ENCODE data around the gene RFX8.
A peak's percentile ranks its signal among the peaks of the same experiment; 100 is the strongest.

The RFX8 gene

DNA sequence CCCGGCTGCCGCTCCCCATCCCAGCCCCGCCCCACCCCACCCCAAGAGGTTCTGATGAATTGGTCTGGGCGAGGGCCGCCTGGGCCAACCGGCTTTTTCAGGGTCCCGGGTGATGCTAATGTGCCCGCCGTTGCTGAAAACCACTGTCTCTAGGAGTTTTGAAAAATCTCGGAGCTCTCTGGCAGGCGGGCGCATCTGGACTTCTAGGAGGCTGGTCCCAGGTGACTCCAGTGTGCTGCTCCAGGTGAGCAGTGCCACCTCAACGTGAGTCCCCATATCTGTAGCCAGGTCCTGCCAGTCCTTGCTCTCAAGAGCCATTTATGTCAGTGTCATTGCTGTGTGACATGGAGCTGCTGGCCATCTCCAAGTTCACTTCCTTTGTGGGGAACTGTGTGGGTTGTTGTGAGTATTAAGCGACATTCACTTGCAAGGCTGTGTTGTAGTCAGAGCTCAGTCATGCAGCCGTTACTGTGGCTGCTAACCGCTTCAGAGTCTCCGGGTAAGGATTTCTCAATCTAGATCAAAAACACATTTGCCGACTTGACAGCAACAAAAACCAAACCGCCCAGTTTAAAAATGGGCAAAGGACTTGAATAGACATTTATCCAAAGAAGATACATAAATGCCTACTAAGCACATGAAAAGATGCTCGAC lies at the start of gene RFX8:
Gene RFX8 (minus strand): TSS at position 382 of the 654 bp plus-strand sequence. CDS start 8,264 bp downstream, outside the sequence.
- Histone ChIP-seq H3K4me3 (peak within 1 kb of the TSS; percentile 70), H3K9me3 (no peaks in the 10 kb centered on the region), H3K27ac (peak within 1 kb of the TSS; percentile 31; the same call in 1 of the 2 replicates), H3K27me3 (peaks cover 31% of the 10 kb centered on the region), H3K36me3 (no peaks in the 10 kb centered on the region), H4K20me1 (no peaks in the 10 kb centered on the region), H3K9ac (peak within 1 kb of the TSS; percentile 61; the same call in 1 of the 2 replicates), H3K4me2 (peak within 1 kb of the TSS; percentile 98), H3K4me1 (peaks cover 27% of the 10 kb centered on the region)
- TF ChIP-seq Cebpa-rat (IDR thresholded peaks at IDR 0.05): peak; percentile 67

DNA sequence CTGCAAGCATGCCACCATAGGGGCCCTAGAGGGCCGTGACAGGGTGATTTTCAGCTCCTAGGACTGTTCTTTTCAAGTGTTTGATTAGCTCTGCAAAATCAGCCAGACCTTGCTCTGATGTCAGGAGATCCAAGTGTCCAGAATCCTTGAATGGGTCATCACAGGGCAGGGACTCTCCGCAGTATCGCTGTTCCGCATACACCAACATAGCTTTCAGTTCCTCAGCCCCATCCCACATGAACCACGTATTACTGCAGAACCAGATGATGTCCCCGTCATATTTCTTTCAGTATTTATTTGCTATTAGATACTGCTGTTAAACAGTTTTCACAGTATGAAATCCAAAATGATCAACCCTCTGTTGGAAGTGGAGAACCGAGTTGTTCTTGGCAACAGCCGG lies 46.6 kb upstream of the RFX8 start:
- H3K4me2 ChIP-seq: no peak overlapping the region
- no peak overlapping the region for H3K9ac ChIP-seq
- no peaks in the 10 kb centered on the region for H3K36me3 ChIP-seq
- H3K4me1 ChIP-seq: peaks cover 44% of the 10 kb centered on the region
- no peak for TF ChIP-seq Cebpa-rat (IDR thresholded peaks at IDR 0.05)
- H3K27me3 ChIP-seq: no peaks in the 10 kb centered on the region
- H3K4me3 ChIP-seq: no peak overlapping the region
- no peaks in the 10 kb centered on the region for H4K20me1 ChIP-seq
- no peak overlapping the region for H3K27ac ChIP-seq
- H3K9me3 ChIP-seq: peaks cover 4% of the 10 kb centered on the region

DNA sequence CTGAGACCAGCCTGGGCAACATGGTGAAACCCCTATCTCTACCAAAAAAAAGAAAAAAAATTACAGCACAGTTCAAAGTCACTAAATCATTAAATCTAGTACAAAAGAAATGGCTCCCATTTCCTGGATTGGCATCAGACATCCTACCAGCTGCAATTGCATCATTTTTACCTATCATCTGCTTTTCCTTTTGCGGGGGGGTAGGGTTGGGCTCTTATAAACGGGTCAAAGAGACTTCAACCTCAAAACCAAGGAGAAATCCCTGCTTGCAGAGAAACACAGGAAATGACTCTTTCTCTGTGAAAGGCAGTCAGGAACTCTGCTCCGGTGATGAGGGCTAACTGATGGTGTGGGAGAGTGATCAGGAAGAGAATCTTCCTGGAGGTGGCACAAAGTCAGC lies 45.3 kb upstream of the RFX8 start:
- Histone ChIP-seq H3K4me3 (no peak overlapping the region), H3K36me3 (no peaks in the 10 kb centered on the region), H3K4me2 (peak overlapping the region; percentile 73), H3K27me3 (no peaks in the 10 kb centered on the region), H3K9ac (no peak overlapping the region), H3K27ac (peak overlapping the region; percentile 28; the same call in 1 of the 2 replicates), H3K4me1 (peaks cover 48% of the 10 kb centered on the region), H3K9me3 (peaks cover 7% of the 10 kb centered on the region), H4K20me1 (no peaks in the 10 kb centered on the region)
- TF ChIP-seq Cebpa-rat (IDR thresholded peaks at IDR 0.05): no peak

DNA sequence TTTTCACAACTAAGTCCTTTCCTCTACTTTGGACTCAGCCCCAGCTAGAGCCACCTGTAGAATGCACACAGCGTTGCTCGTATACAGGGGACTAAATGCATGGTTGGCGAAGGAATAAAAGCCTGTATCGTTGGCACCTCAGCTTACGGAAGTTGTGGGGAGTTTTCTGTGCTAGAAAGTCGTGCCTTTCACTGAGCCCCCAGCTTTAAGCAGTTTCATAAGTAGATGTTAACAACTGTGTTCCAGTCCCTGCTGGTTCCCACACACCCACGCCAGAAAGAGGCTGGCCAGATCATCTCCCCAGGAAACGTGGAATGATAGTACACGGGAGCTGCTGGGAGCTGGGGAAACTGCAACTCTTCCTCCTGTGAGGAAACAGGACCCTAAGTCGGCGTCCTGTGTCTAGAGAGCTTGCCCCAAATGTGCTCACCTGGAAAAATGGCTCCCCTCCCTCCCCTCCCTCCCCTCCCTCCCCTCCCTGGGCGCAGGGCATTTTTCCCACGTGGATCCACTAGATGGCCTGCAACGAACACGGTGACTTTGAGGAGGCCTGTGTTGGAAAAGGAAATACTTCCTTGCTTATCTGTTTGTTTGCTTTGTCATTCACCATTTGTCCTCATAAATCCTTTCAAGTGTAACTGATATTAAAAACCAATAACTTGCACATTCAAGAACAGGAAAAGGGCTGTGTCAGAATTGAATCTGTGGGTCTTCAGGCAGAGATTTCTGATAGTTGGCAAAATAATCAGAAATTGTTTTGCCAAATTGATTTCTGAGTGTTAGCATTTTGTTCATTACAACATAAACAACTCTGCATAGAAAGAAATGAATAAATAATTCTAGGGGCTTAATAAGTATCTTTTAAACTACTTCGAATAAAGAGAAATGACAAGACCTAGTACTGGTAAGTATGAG lies 43.9 kb upstream of the RFX8 start:
- peak overlapping the region; percentile 73 for H3K4me2 ChIP-seq
- no peak for TF ChIP-seq Cebpa-rat (IDR thresholded peaks at IDR 0.05)
- no peak overlapping the region for H3K4me3 ChIP-seq
- H3K9ac ChIP-seq: no peak overlapping the region
- no peaks in the 10 kb centered on the region for H3K36me3 ChIP-seq
- peaks cover 7% of the 10 kb centered on the region for H3K9me3 ChIP-seq
- no peaks in the 10 kb centered on the region for H4K20me1 ChIP-seq
- H3K27me3 ChIP-seq: no peaks in the 10 kb centered on the region
- peak overlapping the region; percentile 45; the same call in 1 of the 2 replicates for H3K27ac ChIP-seq
- peaks cover 48% of the 10 kb centered on the region for H3K4me1 ChIP-seq

DNA sequence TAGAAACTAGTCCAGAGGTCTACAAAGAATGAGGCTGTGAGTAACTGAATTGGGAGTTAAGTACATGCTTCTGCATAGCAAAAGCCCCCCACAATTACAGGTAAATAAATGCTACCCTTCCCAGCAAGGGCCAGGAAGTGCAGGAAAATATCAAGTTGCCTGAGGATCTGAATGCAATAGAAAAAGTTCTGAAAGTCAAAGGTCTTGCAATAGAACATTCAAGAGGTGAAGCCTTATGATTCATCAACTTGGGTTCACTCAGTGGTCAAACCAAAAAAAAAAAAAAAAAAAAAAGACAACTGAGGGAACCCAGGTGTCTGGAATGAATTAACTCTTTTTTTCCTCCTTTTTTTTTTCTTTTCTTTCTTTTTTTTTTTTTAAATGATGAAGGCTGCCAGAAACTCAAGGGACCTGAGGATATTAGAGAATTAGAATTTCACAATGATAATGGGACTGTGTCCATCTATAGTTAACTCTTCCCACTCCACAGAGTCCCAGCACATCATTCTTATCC lies 42.9 kb upstream of the RFX8 start:
- Histone ChIP-seq H3K4me3 (no peak overlapping the region), H3K27ac (no peak overlapping the region)

DNA sequence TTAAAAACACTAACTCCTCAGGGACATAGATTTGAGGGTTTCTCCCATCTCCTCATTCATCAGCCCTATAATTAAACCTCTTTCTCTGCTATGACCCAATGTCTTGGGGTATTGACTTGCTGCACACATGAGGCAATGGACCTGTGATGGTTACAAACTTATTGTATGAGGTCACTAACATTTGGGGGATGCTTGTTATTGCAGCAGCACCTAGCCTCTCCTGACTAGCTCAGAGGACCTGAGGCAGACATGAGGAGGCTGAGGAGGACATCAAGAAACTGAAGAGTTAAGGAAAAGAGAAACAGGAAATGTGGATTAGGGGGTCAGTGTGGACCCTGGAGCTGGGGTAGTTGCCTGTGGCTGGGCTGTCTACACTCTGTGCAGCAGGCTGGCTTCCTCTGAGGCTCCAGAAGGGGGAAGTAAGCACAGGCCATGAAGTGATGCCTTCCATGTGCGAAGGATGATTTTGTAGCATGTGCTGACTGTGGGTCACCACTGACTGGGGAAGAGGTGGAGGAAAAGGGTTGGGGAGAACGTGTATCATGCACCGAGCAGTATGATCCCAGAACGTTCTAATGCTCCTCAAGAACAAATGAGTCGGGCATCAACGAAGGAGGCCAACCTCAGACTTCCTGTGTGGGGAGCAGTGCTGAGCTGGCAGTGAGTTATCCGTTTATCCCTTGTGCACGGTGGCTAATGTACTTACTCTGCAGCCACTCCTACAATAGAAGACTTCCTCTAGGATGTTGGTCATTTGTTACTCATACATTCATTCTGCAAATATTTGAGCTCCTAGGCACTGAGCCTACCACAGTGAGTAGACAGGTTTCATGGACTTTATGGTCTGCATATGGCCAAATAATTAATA lies 42.1 kb upstream of the RFX8 start:
- H3K9me3 ChIP-seq: peaks cover 7% of the 10 kb centered on the region
- no peak overlapping the region for H3K27ac ChIP-seq
- no peaks in the 10 kb centered on the region for H3K27me3 ChIP-seq
- H3K9ac ChIP-seq: no peak overlapping the region
- H3K4me3 ChIP-seq: no peak overlapping the region
- H3K4me2 ChIP-seq: peak overlapping the region; percentile 29
- H3K4me1 ChIP-seq: peaks cover 48% of the 10 kb centered on the region
- no peaks in the 10 kb centered on the region for H4K20me1 ChIP-seq
- no peaks in the 10 kb centered on the region for H3K36me3 ChIP-seq
- no peak for TF ChIP-seq Cebpa-rat (IDR thresholded peaks at IDR 0.05)

More for the DNA sequence above, 42.9 kb upstream of the RFX8 start:
- Histone ChIP-seq H3K27me3 (no peaks in the 10 kb centered on the region), H3K9me3 (peaks cover 7% of the 10 kb centered on the region), H4K20me1 (no peaks in the 10 kb centered on the region), H3K36me3 (no peaks in the 10 kb centered on the region), H3K9ac (no peak overlapping the region), H3K4me1 (peaks cover 48% of the 10 kb centered on the region), H3K4me2 (peak overlapping the region; percentile 73)
- TF ChIP-seq Cebpa-rat (IDR thresholded peaks at IDR 0.05): no peak

DNA sequence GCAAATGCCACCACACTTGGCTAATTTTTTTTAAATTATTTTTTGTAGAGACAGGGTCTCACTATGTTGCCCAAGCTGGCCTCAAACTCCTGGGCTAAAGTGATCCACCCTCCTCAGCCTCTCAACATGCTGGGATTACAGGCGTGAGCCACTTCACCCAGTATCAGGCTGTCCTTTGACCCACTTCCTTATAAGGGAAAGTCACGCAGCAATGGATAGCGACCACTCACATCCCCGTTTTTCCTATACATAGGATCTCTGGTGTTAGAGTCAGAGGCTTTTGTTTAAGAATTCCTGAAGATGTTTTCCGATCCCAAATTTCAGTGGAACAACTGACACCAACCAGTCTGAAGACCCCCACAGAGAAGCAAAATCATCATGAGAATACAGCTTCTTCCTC lies 41.4 kb upstream of the RFX8 start:
- no peaks in the 10 kb centered on the region for H3K27me3 ChIP-seq
- peaks cover 48% of the 10 kb centered on the region for H3K4me1 ChIP-seq
- H3K27ac ChIP-seq: no peak overlapping the region
- H3K4me2 ChIP-seq: no peak overlapping the region
- no peak for TF ChIP-seq Cebpa-rat (IDR thresholded peaks at IDR 0.05)
- peaks cover 7% of the 10 kb centered on the region for H3K9me3 ChIP-seq
- no peak overlapping the region for H3K9ac ChIP-seq
- H3K4me3 ChIP-seq: no peak overlapping the region
- no peaks in the 10 kb centered on the region for H4K20me1 ChIP-seq
- no peaks in the 10 kb centered on the region for H3K36me3 ChIP-seq

DNA sequence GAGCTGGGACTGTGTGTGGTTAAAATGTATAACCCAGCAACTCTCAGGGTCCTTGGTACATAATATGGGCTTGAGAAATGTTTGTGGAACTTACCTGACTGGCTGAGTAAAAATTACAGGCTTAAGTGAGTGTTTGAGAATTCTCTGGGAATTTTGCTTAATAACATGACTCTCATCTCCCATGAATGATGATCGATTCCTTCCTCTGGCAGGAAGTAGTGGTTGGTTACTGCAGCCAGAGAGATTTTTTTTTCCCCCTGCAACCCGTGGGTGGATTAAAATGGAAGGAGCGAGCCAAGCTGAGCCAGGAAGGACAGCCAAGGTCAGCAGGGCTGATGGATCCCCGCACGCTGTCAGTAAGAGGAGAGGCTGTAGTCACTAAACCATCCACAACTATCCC lies 40.6 kb upstream of the RFX8 start:
- Histone ChIP-seq H3K36me3 (no peaks in the 10 kb centered on the region), H3K4me1 (peaks cover 42% of the 10 kb centered on the region), H3K4me2 (no peak overlapping the region), H3K9ac (no peak overlapping the region), H4K20me1 (no peaks in the 10 kb centered on the region), H3K27ac (no peak overlapping the region), H3K9me3 (peaks cover 7% of the 10 kb centered on the region), H3K27me3 (no peaks in the 10 kb centered on the region), H3K4me3 (no peak overlapping the region)
- no peak for TF ChIP-seq Cebpa-rat (IDR thresholded peaks at IDR 0.05)

DNA sequence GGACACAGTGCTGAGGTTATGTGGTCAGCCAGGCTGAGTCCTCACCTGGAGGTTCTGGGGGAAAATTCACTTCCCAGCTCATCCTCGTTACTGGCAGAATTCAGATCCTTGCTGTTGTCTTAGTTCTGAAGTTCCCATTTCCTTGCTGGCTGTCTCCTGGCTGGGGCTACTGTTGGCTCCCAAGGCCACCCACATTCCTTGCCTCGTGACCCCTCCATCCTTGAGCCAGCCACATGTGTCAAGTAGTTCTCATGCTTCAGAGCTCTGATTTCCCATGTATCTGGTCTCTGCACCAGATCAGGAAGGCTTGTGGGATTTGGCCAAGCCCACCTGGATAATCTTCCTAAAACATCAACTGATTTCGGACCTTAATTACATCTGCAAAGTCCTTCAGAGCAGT lies 38.1 kb upstream of the RFX8 start:
- H3K4me1 ChIP-seq: peaks cover 17% of the 10 kb centered on the region
- no peaks in the 10 kb centered on the region for H3K36me3 ChIP-seq
- no peak overlapping the region for H3K27ac ChIP-seq
- H3K27me3 ChIP-seq: no peaks in the 10 kb centered on the region
- no peaks in the 10 kb centered on the region for H4K20me1 ChIP-seq
- H3K4me2 ChIP-seq: no peak overlapping the region
- H3K9me3 ChIP-seq: peaks cover 7% of the 10 kb centered on the region
- no peak overlapping the region for H3K9ac ChIP-seq
- H3K4me3 ChIP-seq: no peak overlapping the region
- TF ChIP-seq Cebpa-rat (IDR thresholded peaks at IDR 0.05): no peak

Data from BLaER1 (cell line).